T47D (cell line): ENCODE measurements around the gene PPP1R12C.

Experiments
- DNase-seq, 2 experiments: peaks; one replicate each; pipeline versions ENCODE4 v3.0.0 to v3.0.0-alpha.2; 2011 to 2012; ENCODE audit warnings: low read depth in 1 of 2, low spot score in 1 of 2
- JUND ChIP-seq: IDR thresholded peaks from 2 replicates; pipeline ENCODE4 v1.6.1; 2012; ENCODE audit warnings: low read depth
- in situ Hi-C: cut with HindIII; loops from 2 replicates; pipeline ENCODE4 v1.10.0; 2016; ENCODE audit warnings: low sequenced_read_pairs, low pct_unique_long_range_greater_than_20kb

Gene PPP1R12C

GRCh38 chr19:55080121-55080967 lies 37.1 kb downstream of the PPP1R12C start:
- peak in 1 of 2 experiments; percentile 86 for DNase-seq
- in situ Hi-C loops: no loop called here
- no peak for TF ChIP-seq JUND

DNA sequence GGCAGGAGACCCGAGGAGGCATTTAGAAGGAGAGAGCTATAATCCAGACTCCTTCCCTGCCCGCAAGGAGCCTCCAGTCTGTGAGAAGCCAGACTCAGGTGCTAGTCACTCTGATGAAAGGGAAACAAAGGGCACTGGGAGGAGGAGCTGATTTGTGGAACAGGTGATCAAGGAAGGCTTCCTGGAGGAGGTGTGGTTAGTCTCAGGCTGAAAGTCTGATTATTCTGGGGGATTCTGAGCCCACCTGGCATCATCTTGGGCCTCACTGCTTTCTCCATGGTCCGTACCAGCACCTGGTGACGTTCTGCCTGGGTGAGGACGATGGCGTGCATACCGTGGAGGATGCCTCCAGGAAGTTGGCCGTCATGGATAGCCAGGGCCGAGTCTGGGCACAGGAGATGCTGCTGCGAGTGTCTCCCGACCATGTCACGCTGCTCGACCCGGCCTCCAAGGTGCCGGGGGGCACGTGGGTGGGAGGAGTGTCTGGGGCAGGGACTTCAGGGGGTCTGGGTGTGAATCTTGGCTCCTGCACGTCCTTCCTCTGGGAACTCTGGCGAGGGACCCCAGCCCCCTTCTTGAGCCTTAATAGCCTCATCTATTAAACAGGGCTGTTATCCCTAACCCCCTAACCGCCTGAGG lies 37.9 kb downstream of the PPP1R12C start:
- in situ Hi-C loops: no loop called here
- no peak for TF ChIP-seq JUND

GRCh38 chr19:55078996-55079395 lies 38.4 kb downstream of the PPP1R12C start:
- no peak for TF ChIP-seq JUND
- no peak for DNase-seq
- in situ Hi-C loops: no loop called here

More for the DNA sequence above, 37.9 kb downstream of the PPP1R12C start:
- DNase-seq: no peak

DNA sequence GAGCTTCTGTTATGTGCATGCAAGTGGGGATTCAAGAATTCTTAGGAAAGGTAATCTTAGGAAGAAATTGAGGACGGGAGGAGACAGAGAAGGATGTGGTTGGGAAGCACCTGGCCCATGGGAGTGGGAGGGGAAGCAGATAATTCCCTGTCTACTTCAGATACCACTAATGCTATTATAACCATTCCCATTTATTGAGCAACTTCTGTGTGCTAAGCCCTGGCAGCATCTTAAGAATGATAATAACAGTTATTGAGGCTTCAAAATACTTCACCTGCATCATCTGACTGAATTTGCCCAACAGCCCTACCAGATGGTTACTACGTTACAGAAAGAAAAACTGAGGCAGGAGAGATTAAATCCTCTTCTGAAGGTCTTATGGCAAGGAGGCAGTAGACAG lies 40.3 kb downstream of the PPP1R12C start:
- DNase-seq: no peak
- in situ Hi-C loops: no loop called here
- no peak for TF ChIP-seq JUND

DNA sequence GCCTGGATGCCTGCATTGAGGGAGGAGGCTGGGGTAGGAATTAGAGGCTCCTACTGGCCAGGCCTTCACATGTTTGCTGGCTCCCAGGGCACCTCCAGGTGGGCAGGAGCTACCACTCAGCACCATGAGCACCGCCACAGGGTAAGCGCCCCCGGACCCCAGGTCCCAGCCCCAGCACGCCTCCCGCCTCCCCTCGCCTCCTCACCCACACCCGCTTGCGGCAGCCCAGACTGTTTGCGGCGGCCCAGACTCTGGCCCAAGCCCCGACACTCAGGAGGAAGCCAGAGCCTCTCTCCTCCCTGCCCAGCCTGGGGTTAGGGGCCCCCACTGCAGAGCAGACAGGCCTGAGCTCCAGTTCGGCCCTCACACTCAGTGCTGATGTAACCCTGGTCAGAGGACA lies 41.1 kb downstream of the PPP1R12C start:
- peak in 1 of 2 experiments; percentile 6 for DNase-seq
- TF ChIP-seq JUND: no peak
- in situ Hi-C loops: no loop called here

DNA sequence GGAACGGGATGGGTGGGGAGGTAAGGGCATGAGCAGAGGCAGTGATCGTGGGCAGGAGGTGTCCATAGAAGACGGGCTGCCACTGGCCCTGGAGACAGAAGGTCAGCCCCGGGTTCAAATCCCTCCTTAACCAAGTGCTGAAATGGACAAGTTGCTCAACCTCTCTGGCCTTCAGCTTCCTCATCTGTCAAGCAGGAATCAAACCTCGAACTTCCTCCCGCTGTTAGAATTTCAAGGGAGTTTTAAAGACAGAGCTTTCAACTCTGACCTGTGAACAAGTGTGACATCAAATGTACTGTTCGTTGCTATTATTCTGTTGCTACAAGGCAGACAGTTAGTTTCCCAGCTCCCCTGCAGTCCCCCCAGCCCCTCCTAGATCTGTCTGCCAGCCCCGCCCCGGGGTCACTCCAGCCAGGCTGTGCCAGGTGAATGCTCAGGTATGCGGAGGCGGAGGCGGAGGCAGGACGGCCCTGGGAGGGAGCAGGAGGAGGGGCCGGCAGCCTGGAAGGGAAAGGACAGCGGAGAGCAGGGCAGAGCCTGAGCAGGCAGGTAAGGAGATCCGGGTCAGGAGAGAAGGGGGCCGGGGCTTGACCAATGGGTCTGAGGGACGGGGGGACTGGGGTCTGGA lies 42.0 kb downstream of the PPP1R12C start, which contains the start of gene EPS8L1:
Gene EPS8L1, plus strand, starts transcription at position 499 of the 628 bp plus-strand sequence. CDS start 576 bp downstream, outside the sequence.
- peak; percentile 67 to 87 for DNase-seq
- in situ Hi-C loops: no loop called here
- TF ChIP-seq JUND: no peak

DNA sequence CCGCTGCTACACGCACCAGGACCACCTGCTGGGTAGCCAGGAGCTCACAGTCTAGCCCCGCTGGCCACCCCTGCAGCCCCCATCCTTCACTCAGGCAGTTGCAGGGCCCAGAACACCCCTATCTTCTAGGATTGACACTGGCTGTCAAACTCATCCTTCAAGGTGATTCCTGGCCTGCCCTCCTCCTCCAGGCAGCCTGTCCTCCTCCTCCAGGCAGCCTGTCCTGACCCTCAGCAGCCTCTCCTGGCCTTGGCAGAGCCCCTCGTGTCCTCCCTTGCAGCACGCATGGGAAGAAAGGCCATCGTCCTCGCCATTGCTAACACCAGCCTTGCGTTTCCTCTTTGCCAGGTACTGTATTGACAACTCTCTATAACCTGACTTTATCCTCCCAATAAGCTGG lies 45.5 kb downstream of the PPP1R12C start:
- in situ Hi-C loops: no loop called here
- TF ChIP-seq JUND: no peak
- no peak for DNase-seq

DNA sequence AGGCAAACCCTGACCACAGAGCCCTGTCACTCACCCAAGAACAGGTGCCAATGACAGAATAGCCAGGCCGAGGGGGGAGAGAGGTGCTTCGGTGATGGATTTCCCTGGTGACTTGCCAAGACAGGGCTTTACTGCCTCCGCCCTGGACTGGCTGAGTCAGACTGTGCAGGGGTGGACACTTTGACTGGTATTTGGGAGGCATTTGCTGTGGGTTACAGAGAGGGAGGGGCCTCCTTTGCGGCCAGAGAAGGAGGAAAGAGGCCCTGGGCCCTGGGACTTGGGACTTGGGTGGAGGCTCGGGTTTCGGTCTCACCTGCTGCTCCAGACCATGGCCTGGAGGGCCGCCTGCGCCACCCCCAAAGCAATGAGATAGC lies 46.3 kb downstream of the PPP1R12C start:
- DNase-seq: peak in 1 of 2 experiments; percentile 97
- TF ChIP-seq JUND: no peak
- in situ Hi-C loops: no loop called here

DNA sequence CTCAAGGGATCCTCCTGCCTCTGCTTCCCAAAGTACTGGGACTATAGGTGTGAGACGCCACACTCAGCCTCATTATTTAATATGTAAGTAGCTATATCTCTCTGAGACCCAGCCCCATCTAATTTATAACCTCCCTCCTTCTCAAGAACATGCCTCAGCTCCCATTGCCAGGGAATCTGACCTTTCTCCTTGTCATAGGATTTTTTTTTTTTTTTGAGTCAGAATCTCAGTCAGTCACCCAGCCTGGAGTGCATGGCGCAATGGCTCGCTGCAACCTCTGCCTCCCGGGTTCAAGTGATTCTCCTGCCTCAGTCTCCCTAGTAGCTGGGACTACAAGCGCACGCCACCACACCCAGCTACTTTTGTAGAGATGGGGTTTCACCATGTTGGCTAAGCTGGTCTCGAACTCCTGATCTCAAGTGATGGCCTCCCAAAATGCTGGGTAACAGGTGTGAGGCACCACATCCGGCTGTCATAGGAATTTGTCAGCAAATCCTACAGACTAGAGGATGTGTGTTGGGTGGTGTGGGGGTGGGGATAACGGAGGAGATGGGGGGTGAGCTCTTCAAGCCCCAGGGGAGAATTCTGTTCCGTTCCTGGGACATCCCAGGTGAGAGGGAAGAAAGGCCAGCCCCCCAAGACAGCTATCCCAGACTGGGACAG lies 46.8 kb downstream of the PPP1R12C start:
- in situ Hi-C loops: no loop called here
- no peak for TF ChIP-seq JUND
- no peak for DNase-seq

- DNase-seq: no peak
- in situ Hi-C loops: no loop called here
- no peak for TF ChIP-seq JUND
Observed at GRCh38 chr19:55069865-55070197, 47.6 kb downstream of the PPP1R12C start.

DNA sequence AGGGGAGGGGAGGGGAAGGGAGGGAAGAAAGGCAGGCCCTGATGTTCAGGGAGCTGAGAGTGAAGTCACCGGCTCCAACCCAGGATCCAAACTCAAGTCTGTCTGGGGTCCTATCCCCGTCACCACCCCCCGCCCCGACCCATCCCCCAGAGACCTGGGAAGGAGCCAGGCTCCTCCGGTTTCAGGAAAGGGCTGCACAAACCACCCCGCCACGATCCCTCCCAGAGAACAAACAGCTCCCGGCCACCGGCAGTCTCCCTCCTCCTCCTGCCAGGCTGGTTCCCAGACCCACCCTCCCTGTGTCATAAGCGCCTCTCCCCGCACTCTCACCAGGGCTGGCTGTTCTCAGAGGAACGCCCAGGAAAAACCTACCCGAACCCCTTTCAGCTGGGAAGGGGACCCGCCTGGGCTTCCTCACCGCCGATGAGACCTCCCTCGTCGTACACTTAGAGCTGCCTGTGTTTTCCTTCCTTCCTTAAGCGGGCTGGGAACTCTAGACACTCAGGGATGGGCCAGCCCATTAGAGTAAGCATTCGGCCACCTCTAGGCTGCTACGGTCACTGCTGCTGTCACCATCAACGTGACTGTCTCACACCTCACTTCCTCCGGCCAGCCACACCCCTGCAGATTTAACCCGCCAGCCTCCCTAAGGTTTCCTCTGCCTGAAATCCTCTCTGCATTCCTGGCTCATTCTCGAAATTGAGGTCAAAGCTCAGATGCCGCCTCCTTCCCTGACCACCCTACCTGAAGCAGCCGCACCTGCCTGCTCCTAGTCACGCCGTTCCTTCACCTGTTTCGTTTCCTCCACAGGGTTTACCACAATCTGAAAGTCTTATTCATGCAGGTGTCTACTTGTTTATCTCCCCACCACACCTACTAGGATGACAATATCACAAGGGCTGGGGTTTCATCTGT lies 48.2 kb downstream of the PPP1R12C start:
- DNase-seq: peak; percentile 68 to 91
- no peak for TF ChIP-seq JUND
- in situ Hi-C loops: no loop called here

GRCh38 chr19:55067869-55068268 lies 49.6 kb downstream of the PPP1R12C start:
- in situ Hi-C loops: no loop called here
- no peak for DNase-seq
- TF ChIP-seq JUND: no peak
